WTC11 (cell line): ENCODE data around the gene ADM. TPM values are rescaled to one million over a fixed set of nuclear protein-coding genes. Genes with fewer than 3 reads are reported as not detected.

ENCODE experiments used
- ATAC-seq: fragments of 200-7000 bp; cut with Tn5 transposase; 2 replicates; pipeline ENCODE4 v1.10.0; 2021; ENCODE audit warnings: mild to moderate bottlenecking, moderate library complexity
- CTCF ChIA-PET: fragments of 300-600 bp; sonication (Branson Sonifier 250); formaldehyde crosslinking; loops from one replicate; lab custom pipeline; 2021; ENCODE audit warnings: antibody characterized with exemption; lab: Charles Lee
- POLR2A ChIA-PET: fragments of 350-600 bp; sonication (Branson Sonifier 250); formaldehyde crosslinking; loops from one replicate; lab custom pipeline; 2021; ENCODE audit warnings: antibody characterized with exemption; lab: Charles Lee
- DNase-seq: peaks from one replicate; pipeline ENCODE4 v3.0.0; 2021; ENCODE audit warnings: low spot score
- H3K27ac Mint-ChIP-seq: 2 replicates; pipeline ENCODE4 v1.8.0; 2021; ENCODE audit warnings: mixed read lengths
- H3K27me3 Mint-ChIP-seq: 2 replicates; pipeline ENCODE4 v1.8.0; 2021; ENCODE audit warnings: low read depth, mild to moderate bottlenecking, moderate library complexity, mixed read lengths
- H3K36me3 Mint-ChIP-seq: 2 replicates; pipeline ENCODE4 v1.8.0; 2021; ENCODE audit warnings: mixed read lengths
- H3K4me1 Mint-ChIP-seq: 2 replicates; pipeline ENCODE4 v1.8.0; 2022; ENCODE audit warnings: mixed read lengths
- H3K4me3 Mint-ChIP-seq: 2 replicates; pipeline ENCODE4 v1.8.0; 2021; ENCODE audit warnings: mild to moderate bottlenecking, moderate library complexity, mixed read lengths
- H3K9me3 Mint-ChIP-seq: 2 replicates; pipeline ENCODE4 v1.8.0; 2021; ENCODE audit warnings: mixed read lengths
- CREB1 ChIP-seq: sonication (generic); formaldehyde crosslinking; IDR thresholded peaks from 2 replicates; pipeline ENCODE4 v1.8.0; 2023; ENCODE audit warnings: mild to moderate bottlenecking, missing genetic modification reagents
- CTCF ChIP-seq: fragments of 200-600 bp; IDR thresholded peaks from 2 replicates; pipeline ENCODE4 v1.8.0; 2022; ENCODE audit warnings: antibody characterized with exemption
- E2F1 ChIP-seq: sonication (generic); formaldehyde crosslinking; IDR thresholded peaks from 2 replicates; pipeline ENCODE4 v1.8.0; 2022; ENCODE audit warnings: mild to moderate bottlenecking, missing genetic modification reagents
- ELF4 ChIP-seq: sonication (generic); formaldehyde crosslinking; IDR thresholded peaks from 2 replicates; pipeline ENCODE4 v1.8.1; 2022; ENCODE audit warnings: low read depth, mild to moderate bottlenecking, moderate library complexity, missing genetic modification reagents
- ESRRA ChIP-seq: sonication (generic); formaldehyde crosslinking; IDR thresholded peaks from 2 replicates; pipeline ENCODE4 v1.8.1; 2022; ENCODE audit warnings: mild to moderate bottlenecking, missing genetic modification reagents, borderline replicate concordance
- GRHL2 ChIP-seq: fragments of 250-450 bp; sonication (Bioruptor Pico); IDR thresholded peaks from 2 replicates; pipeline ENCODE4 v1.8.0; 2022; ENCODE audit warnings: mild to moderate bottlenecking, moderate library complexity; ENCODE audit not compliant: insufficient replicate concordance, severe bottlenecking
- JAZF1 ChIP-seq: fragments of 250-450 bp; sonication (Bioruptor Pico); IDR thresholded peaks from 2 replicates; pipeline ENCODE4 v1.9.0; 2021; ENCODE audit warnings: moderate library complexity, mild to moderate bottlenecking, inconsistent platforms
- MXD4 ChIP-seq: fragments of 250-450 bp; sonication (Bioruptor Pico); IDR thresholded peaks from 2 replicates; pipeline ENCODE4 v1.8.0; 2021; ENCODE audit warnings: mild to moderate bottlenecking, moderate library complexity, borderline replicate concordance
- NR2C2 ChIP-seq: sonication (generic); formaldehyde crosslinking; IDR thresholded peaks from 2 replicates; pipeline ENCODE4 v1.8.0; 2022; ENCODE audit warnings: mild to moderate bottlenecking, missing genetic modification reagents
- OVOL2 ChIP-seq: fragments of 250-450 bp; sonication (Bioruptor Pico); IDR thresholded peaks from 2 replicates; pipeline ENCODE4 v1.9.0; 2021; ENCODE audit warnings: mild to moderate bottlenecking, borderline replicate concordance
- PRDM15 ChIP-seq: sonication (generic); formaldehyde crosslinking; IDR thresholded peaks from 2 replicates; pipeline ENCODE4 v1.8.0; 2022; ENCODE audit warnings: missing genetic modification reagents
- PREB ChIP-seq: sonication (generic); formaldehyde crosslinking; IDR thresholded peaks from 2 replicates; pipeline ENCODE4 v1.8.1; 2022; ENCODE audit warnings: mild to moderate bottlenecking, missing genetic modification reagents, moderate library complexity, borderline replicate concordance
- ZNF121 ChIP-seq: sonication (generic); formaldehyde crosslinking; IDR thresholded peaks from 2 replicates; pipeline ENCODE4 v1.8.0; 2023; ENCODE audit warnings: missing genetic modification reagents
- ZNF232 ChIP-seq: sonication (generic); formaldehyde crosslinking; IDR thresholded peaks from 2 replicates; pipeline ENCODE4 v1.8.0; 2022; ENCODE audit warnings: mild to moderate bottlenecking, missing genetic modification reagents
- ZNF396 ChIP-seq: fragments of 250-450 bp; sonication (Bioruptor Pico); IDR thresholded peaks from 2 replicates; pipeline ENCODE4 v1.8.0; 2021; ENCODE audit warnings: mild to moderate bottlenecking, moderate library complexity, borderline replicate concordance
- ZNF423 ChIP-seq: fragments of 250-450 bp; sonication (Bioruptor Pico); IDR thresholded peaks from 2 replicates; pipeline ENCODE4 v2.1.2; 2022; ENCODE audit warnings: mild to moderate bottlenecking, moderate library complexity
- total RNA-seq: library from RNA; stranded (reverse); gene quantifications from 3 replicates; pipeline ENCODE4 v1.2.3, GENCODE V29; 2021
- TF ChIP-seq, protein P1 (sequence below): fragments of 250-450 bp; sonication (Bioruptor Pico); IDR thresholded peaks from 2 replicates; pipeline ENCODE4 v1.9.0; 2021; ENCODE audit warnings: mild to moderate bottlenecking
- TF ChIP-seq, protein P2 (sequence below): sonication (generic); formaldehyde crosslinking; IDR thresholded peaks from 2 replicates; pipeline ENCODE4 v1.8.1; 2022; ENCODE audit warnings: missing genetic modification reagents, borderline replicate concordance
- TF ChIP-seq, protein P3 (sequence below): fragments of 250-450 bp; sonication (Bioruptor Pico); IDR thresholded peaks from 2 replicates; pipeline ENCODE4 v1.9.0; 2021; ENCODE audit warnings: moderate library complexity, mild to moderate bottlenecking, inconsistent platforms, borderline replicate concordance
- TF ChIP-seq, protein P4 (sequence below): sonication (generic); formaldehyde crosslinking; IDR thresholded peaks from 2 replicates; pipeline ENCODE4 v1.8.1; 2023; ENCODE audit warnings: mild to moderate bottlenecking, missing genetic modification reagents, moderate library complexity

Gene ADM
- total RNA-seq, 1 experiment from 2014 or later: 18.7 TPM

- no peak for DNase-seq
- Mint-ChIP-seq H3K36me3 (peaks cover 24% of the 10 kb centered on the region), H3K4me3 (peak overlapping the region; percentile 39), H3K27me3 (peaks cover 23% of the 10 kb centered on the region), H3K27ac (0 out of 2 replicates have a peak overlapping the region, but pooled peaks have one; percentile 30), H3K4me1 (peaks cover 38% of the 10 kb centered on the region), H3K9me3 (peaks cover 15% of the 10 kb centered on the region)
- ChIA-PET POLR2A (interaction anchor here (1.8 to 2.2 kb wide), 2 partner anchors 42 to 57 kb away, joined by 7 to 9 read pairs; no protein-coding TSS in a partner anchor), CTCF (interaction anchor here (1.0 to 9.9 kb wide), 11 partner anchors 8 to 551 kb away, joined by 3 to 149 read pairs (median 4); partner anchors contain the start of gene RNF141)
- ATAC-seq: no peak
- TF ChIP-seq CTCF (no peak), ZNF423 (CRISPR knock-in tag) (peak; percentile 55; the same call in 1 of the 2 replicates), ZNF232 (0 out of 2 replicates have a peak, but pooled peaks have one; percentile 27)
- TF ChIP-seq, protein P1, sequence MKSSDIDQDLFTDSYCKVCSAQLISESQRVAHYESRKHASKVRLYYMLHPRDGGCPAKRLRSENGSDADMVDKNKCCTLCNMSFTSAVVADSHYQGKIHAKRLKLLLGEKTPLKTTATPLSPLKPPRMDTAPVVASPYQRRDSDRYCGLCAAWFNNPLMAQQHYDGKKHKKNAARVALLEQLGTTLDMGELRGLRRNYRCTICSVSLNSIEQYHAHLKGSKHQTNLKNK: no peak
Observed at GRCh38 chr11:10309163-10310093, 4.6 kb downstream of the ADM start.

- CTCF ChIA-PET: interaction anchor here (0.7 to 9.9 kb wide), 10 partner anchors 15 to 552 kb away, joined by 3 to 149 read pairs (median 4); no protein-coding TSS in a partner anchor
- Mint-ChIP-seq H3K9me3 (peaks cover 15% of the 10 kb centered on the region), H3K4me1 (peaks cover 41% of the 10 kb centered on the region), H3K4me3 (no peak overlapping the region), H3K27me3 (peaks cover 23% of the 10 kb centered on the region), H3K36me3 (peaks cover 24% of the 10 kb centered on the region), H3K27ac (peak overlapping the region; percentile 89; the same call in 1 of the 2 replicates)
- POLR2A ChIA-PET: interaction anchor here (1.8 to 2.2 kb wide), 2 partner anchors 41 to 56 kb away, joined by 7 to 9 read pairs; no protein-coding TSS in a partner anchor
- DNase-seq (no peak), ATAC-seq (no peak)
- TF ChIP-seq ELF4 (CRISPR knock-in tag): no peak
- no peak for TF ChIP-seq JAZF1
- TF ChIP-seq PRDM15 (CRISPR knock-in tag): no peak
- TF ChIP-seq, protein P2, sequence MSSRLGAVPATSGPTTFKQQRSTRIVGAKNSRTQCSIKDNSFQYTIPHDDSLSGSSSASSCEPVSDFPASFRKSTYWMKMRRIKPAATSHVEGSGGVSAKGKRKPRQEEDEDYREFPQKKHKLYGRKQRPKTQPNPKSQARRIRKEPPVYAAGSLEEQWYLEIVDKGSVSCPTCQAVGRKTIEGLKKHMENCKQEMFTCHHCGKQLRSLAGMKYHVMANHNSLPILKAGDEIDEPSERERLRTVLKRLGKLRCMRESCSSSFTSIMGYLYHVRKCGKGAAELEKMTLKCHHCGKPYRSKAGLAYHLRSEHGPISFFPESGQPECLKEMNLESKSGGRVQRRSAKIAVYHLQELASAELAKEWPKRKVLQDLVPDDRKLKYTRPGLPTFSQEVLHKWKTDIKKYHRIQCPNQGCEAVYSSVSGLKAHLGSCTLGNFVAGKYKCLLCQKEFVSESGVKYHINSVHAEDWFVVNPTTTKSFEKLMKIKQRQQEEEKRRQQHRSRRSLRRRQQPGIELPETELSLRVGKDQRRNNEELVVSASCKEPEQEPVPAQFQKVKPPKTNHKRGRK: no peak
- TF ChIP-seq ESRRA: no peak
- TF ChIP-seq PREB (CRISPR knock-in tag): no peak
- no peak for TF ChIP-seq CREB1
- TF ChIP-seq, protein P3, sequence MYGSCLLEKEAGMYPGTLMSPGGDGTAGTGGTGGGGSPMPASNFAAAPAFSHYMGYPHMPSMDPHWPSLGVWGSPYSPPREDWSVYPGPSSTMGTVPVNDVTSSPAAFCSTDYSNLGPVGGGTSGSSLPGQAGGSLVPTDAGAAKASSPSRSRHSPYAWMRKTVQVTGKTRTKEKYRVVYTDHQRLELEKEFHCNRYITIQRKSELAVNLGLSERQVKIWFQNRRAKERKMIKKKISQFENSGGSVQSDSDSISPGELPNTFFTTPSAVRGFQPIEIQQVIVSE (CRISPR knock-in tag): no peak
- TF ChIP-seq ZNF396 (CRISPR knock-in tag): no peak
- TF ChIP-seq E2F1: no peak
- TF ChIP-seq OVOL2 (CRISPR knock-in tag): no peak
- TF ChIP-seq GRHL2 (CRISPR knock-in tag): no peak
- TF ChIP-seq ZNF121 (CRISPR knock-in tag): no peak
- TF ChIP-seq, protein P4, sequence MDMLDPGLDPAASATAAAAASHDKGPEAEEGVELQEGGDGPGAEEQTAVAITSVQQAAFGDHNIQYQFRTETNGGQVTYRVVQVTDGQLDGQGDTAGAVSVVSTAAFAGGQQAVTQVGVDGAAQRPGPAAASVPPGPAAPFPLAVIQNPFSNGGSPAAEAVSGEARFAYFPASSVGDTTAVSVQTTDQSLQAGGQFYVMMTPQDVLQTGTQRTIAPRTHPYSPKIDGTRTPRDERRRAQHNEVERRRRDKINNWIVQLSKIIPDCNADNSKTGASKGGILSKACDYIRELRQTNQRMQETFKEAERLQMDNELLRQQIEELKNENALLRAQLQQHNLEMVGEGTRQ (CRISPR knock-in tag): no peak
- TF ChIP-seq ZNF423 (CRISPR knock-in tag): no peak
- TF ChIP-seq MXD4 (CRISPR knock-in tag): no peak
- TF ChIP-seq NR2C2: no peak
Observed at GRCh38 chr11:10310301-10310841, 5.5 kb downstream of the ADM start.
